HepG2 (cell line): Measurements from ENCODE around the gene JPH3. TPM values are rescaled to one million over a fixed set of nuclear protein-coding genes. Genes with fewer than 3 reads are reported as not detected.

Experiments
- FOXC1 ChIP-seq: sonication (generic); formaldehyde crosslinking; IDR thresholded peaks from 2 replicates; pipeline ENCODE4 v1.8.0; 2022; ENCODE audit warnings: mild to moderate bottlenecking, missing genetic modification reagents, borderline replicate concordance
- SMAD3 ChIP-seq: sonication (generic); formaldehyde crosslinking; IDR thresholded peaks from 2 replicates; pipeline ENCODE4 v1.4.0; 2020; ENCODE audit warnings: missing genetic modification reagents
- ZBTB7B ChIP-seq: sonication (generic); formaldehyde crosslinking; IDR thresholded peaks from 2 replicates; pipeline ENCODE4 v1.4.0; 2020; ENCODE audit warnings: missing genetic modification reagents
- ZNF407 ChIP-seq: sonication (generic); formaldehyde crosslinking; IDR thresholded peaks from one replicate; pipeline ENCODE4 v1.5.1; 2020; ENCODE audit warnings: mild to moderate bottlenecking, missing genetic modification reagents; ENCODE audit errors: not compliant biosample characterization
- ZNF562 ChIP-seq: sonication (generic); formaldehyde crosslinking; IDR thresholded peaks from 2 replicates; pipeline ENCODE4 v1.8.0; 2022; ENCODE audit warnings: missing genetic modification reagents, borderline replicate concordance
- ZNF777 ChIP-seq: sonication (generic); formaldehyde crosslinking; IDR thresholded peaks from 2 replicates; pipeline ENCODE4 v1.4.0; 2020; ENCODE audit warnings: missing genetic modification reagents
- polyA plus RNA-seq, 8 experiments: library from polyadenylated mRNA; depleted of rRNA in 3 of 8; stranded (reverse) in 7 of 8; unstranded in 1 of 8; fragments of >200 nt; fragmentation: Illumina TruSeq in 4 of 8; extraction: Trizol in 4 of 8; gene quantifications; 2 replicates each; pipeline versions ENCODE4 v1.2.1 to v1.2.3, GENCODE V29; 2011 to 2016; ENCODE audit warnings: low read depth in 4 of 8, missing spikeins in 1 of 8, mixed read lengths in 1 of 8; ENCODE audit not compliant: insufficient read depth in 1 of 8
- total RNA-seq, 5 experiments: library from RNA; depleted of rRNA; stranded (reverse); fragments of >200 nt; fragmentation: Illumina TruSeq; extraction: Trizol; gene quantifications; 2 replicates each; pipeline ENCODE4 v1.2.3, GENCODE V29; 2016; ENCODE audit warnings: low read depth in 1 of 5
- TF ChIP-seq, protein P1 (sequence below): sonication (generic); formaldehyde crosslinking; IDR thresholded peaks from 2 replicates; pipeline ENCODE4 v1.4.0; 2020; ENCODE audit warnings: low read depth, missing genetic modification reagents
- TF ChIP-seq, protein P2 (sequence below): fragments of 450-650 bp; IDR thresholded peaks from 2 replicates; pipeline ENCODE4 v1.6.1; 2017; ENCODE audit warnings: mild to moderate bottlenecking
- TF ChIP-seq, protein P3 (sequence below): sonication (generic); formaldehyde crosslinking; IDR thresholded peaks from 2 replicates; pipeline ENCODE4 v1.4.0; 2020; ENCODE audit warnings: missing genetic modification reagents, mild to moderate bottlenecking, borderline replicate concordance

JPH3 gene
- total and polyA plus RNA-seq, 2 of the 13 experiments (the other 11 are each of a cell fraction or from before 2014, with no cell fraction given): not detected

DNA sequence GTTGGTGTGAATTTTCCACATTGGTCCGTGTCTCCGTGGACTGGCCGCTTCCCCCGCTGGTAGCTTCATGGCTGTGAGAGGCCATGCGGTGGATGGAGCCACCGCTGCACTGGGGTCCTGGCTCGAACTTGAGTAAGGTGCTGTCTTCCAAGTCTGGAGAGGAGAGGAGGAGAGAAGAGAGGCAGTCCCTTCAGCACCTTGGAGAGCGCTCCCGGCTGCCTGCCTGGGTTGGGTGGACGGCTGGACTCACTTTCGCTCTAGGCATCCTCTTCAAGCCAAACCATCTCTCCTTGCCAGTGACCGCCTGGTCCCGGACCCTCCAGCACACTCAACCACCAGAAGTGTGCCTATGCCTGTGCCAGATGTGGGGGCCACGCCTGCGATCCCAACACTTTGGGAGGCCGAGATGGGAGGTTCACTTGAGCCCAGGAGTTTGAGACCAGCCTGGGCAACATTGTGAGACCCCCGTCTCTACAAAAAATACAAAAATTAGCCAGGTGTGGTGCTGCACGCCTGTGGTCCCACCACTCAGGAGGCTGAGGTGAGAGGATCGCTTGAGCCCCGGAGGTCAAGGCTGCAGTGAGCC is 6.2 kb downstream of the JPH3 start (continued):
- TF ChIP-seq ZNF777 (CRISPR knock-in tag) (no peak), ZNF407 (CRISPR knock-in tag) (no peak), SMAD3 (CRISPR knock-in tag) (peak; percentile 89), ZNF562 (no peak), ZBTB7B (CRISPR knock-in tag) (peak; percentile 45; the same call in 1 of the 2 replicates), FOXC1 (CRISPR knock-in tag) (peak; percentile 48; the same call in 1 of the 2 replicates)
- TF ChIP-seq, protein P1, sequence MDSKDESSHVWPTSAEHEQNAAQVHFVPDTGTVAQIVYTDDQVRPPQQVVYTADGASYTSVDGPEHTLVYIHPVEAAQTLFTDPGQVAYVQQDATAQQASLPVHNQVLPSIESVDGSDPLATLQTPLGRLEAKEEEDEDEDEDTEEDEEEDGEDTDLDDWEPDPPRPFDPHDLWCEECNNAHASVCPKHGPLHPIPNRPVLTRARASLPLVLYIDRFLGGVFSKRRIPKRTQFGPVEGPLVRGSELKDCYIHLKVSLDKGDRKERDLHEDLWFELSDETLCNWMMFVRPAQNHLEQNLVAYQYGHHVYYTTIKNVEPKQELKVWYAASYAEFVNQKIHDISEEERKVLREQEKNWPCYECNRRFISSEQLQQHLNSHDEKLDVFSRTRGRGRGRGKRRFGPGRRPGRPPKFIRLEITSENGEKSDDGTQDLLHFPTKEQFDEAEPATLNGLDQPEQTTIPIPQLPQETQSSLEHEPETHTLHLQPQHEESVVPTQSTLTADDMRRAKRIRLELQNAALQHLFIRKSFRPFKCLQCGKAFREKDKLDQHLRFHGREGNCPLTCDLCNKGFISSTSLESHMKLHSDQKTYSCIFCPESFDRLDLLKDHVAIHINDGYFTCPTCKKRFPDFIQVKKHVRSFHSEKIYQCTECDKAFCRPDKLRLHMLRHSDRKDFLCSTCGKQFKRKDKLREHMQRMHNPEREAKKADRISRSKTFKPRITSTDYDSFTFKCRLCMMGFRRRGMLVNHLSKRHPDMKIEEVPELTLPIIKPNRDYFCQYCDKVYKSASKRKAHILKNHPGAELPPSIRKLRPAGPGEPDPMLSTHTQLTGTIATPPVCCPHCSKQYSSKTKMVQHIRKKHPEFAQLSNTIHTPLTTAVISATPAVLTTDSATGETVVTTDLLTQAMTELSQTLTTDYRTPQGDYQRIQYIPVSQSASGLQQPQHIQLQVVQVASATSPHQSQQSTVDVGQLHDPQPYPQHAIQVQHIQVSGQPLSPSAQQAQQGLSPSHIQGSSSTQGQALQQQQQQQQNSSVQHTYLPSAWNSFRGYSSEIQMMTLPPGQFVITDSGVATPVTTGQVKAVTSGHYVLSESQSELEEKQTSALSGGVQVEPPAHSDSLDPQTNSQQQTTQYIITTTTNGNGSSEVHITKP (CRISPR knock-in tag): peak; percentile 50; the same call in 1 of the 2 replicates
- TF ChIP-seq, protein P2, sequence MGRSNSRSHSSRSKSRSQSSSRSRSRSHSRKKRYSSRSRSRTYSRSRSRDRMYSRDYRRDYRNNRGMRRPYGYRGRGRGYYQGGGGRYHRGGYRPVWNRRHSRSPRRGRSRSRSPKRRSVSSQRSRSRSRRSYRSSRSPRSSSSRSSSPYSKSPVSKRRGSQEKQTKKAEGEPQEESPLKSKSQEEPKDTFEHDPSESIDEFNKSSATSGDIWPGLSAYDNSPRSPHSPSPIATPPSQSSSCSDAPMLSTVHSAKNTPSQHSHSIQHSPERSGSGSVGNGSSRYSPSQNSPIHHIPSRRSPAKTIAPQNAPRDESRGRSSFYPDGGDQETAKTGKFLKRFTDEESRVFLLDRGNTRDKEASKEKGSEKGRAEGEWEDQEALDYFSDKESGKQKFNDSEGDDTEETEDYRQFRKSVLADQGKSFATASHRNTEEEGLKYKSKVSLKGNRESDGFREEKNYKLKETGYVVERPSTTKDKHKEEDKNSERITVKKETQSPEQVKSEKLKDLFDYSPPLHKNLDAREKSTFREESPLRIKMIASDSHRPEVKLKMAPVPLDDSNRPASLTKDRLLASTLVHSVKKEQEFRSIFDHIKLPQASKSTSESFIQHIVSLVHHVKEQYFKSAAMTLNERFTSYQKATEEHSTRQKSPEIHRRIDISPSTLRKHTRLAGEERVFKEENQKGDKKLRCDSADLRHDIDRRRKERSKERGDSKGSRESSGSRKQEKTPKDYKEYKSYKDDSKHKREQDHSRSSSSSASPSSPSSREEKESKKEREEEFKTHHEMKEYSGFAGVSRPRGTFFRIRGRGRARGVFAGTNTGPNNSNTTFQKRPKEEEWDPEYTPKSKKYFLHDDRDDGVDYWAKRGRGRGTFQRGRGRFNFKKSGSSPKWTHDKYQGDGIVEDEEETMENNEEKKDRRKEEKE: no peak
- TF ChIP-seq, protein P3, sequence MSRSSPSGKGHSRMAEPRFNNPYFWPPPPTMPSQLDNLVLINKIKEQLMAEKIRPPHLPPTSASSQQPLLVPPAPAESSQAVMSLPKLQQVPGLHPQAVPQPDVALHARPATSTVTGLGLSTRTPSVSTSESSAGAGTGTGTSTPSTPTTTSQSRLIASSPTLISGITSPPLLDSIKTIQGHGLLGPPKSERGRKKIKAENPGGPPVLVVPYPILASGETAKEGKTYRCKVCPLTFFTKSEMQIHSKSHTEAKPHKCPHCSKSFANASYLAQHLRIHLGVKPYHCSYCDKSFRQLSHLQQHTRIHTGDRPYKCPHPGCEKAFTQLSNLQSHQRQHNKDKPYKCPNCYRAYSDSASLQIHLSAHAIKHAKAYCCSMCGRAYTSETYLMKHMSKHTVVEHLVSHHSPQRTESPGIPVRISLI (CRISPR knock-in tag): no peak
